SU-DHL-6 (cell line): ENCODE measurements around the gene MT1B.

ENCODE experiments used
- H2AFZ ChIP-seq: fragments of 200-600 bp; sonication (generic); 2 replicates; pipeline ENCODE4 v1.6.1; 2014; ENCODE audit warnings: low read depth, mild to moderate bottlenecking, moderate library complexity, mixed read lengths, antibody characterized with exemption, low read length; ENCODE audit not compliant: severe bottlenecking
- H3F3A ChIP-seq: fragments of 200-600 bp; shearing (Covaris generic); 2 replicates; pipeline ENCODE4 v1.6.0; 2016; ENCODE audit warnings: antibody characterized with exemption, mild to moderate bottlenecking; ENCODE audit not compliant: insufficient read depth
- H3K27ac ChIP-seq: fragments of 200-600 bp; sonication (generic); 2 replicates; pipeline ENCODE4 v1.5.1; 2016; ENCODE audit warnings: low read depth, mild to moderate bottlenecking, low read length, moderate library complexity, mixed read lengths
- H3K27me3 ChIP-seq: fragments of 200-600 bp; sonication (generic), shearing (Covaris generic); 2 replicates; pipeline ENCODE4 v1.6.0; 2014; ENCODE audit warnings: mild to moderate bottlenecking, low read length
- H3K36me3 ChIP-seq: fragments of 200-600 bp; sonication (generic); 2 replicates; pipeline ENCODE4 v1.6.1; 2014; ENCODE audit warnings: mild to moderate bottlenecking, low read length, mixed read lengths
- H3K4me2 ChIP-seq: fragments of 300-600, 200-600 bp; shearing (Covaris generic), sonication (generic); 2 replicates; pipeline ENCODE4 v1.6.0; 2014; ENCODE audit warnings: low read length, low read depth, mild to moderate bottlenecking; ENCODE audit not compliant: poor library complexity, severe bottlenecking
- H3K4me3 ChIP-seq: fragments of 200-600 bp; sonication (generic); 2 replicates; pipeline ENCODE4 v1.5.1; 2014; ENCODE audit warnings: antibody characterized with exemption, low read length, mild to moderate bottlenecking, mixed read lengths; ENCODE audit not compliant: insufficient read depth, poor library complexity, severe bottlenecking
- H3K79me2 ChIP-seq: fragments of 200-600 bp; sonication (generic); 2 replicates; pipeline ENCODE4 v1.6.1; 2014; ENCODE audit warnings: mild to moderate bottlenecking, low read length, moderate library complexity; ENCODE audit not compliant: insufficient read depth
- H3K9ac ChIP-seq: fragments of 200-600 bp; sonication (generic); 2 replicates; pipeline ENCODE4 v1.7.0; 2014; ENCODE audit warnings: mild to moderate bottlenecking, low read length
- H3K9me2 ChIP-seq: fragments of 200-600 bp; sonication (generic); replicated peaks from 2 replicates; pipeline ENCODE4 v1.6.1; 2014; ENCODE audit warnings: low read length; ENCODE audit not compliant: insufficient read depth
- H3K9me3 ChIP-seq: fragments of 200-600 bp; sonication (generic); 2 replicates; pipeline ENCODE4 v1.6.1; 2014; ENCODE audit warnings: low read length, mixed read lengths; ENCODE audit not compliant: insufficient read depth
- H4K20me1 ChIP-seq: fragments of 200-600 bp; sonication (generic); 2 replicates; pipeline ENCODE4 v1.6.1; 2014; ENCODE audit warnings: low read depth, mild to moderate bottlenecking, antibody characterized with exemption, low read length, moderate library complexity, mixed read lengths
- EZH2phosphoT487 ChIP-seq: fragments of 200-600 bp; sonication (generic), shearing (Covaris generic); conservative IDR thresholded peaks from 2 replicates; pipeline ENCODE4 v1.6.1; 2018; ENCODE audit warnings: mild to moderate bottlenecking, antibody characterized with exemption, low read length, moderate library complexity, mixed read lengths
- TF ChIP-seq, protein P1 (sequence below): fragments of 200-600 bp; sonication (generic); IDR thresholded peaks from one replicate; pipeline ENCODE4 v1.5.1; 2017; ENCODE audit warnings: antibody characterized with exemption, mild to moderate bottlenecking, low read length, moderate library complexity; ENCODE audit not compliant: insufficient read depth, poor library complexity, severe bottlenecking

MT1B gene

DNA sequence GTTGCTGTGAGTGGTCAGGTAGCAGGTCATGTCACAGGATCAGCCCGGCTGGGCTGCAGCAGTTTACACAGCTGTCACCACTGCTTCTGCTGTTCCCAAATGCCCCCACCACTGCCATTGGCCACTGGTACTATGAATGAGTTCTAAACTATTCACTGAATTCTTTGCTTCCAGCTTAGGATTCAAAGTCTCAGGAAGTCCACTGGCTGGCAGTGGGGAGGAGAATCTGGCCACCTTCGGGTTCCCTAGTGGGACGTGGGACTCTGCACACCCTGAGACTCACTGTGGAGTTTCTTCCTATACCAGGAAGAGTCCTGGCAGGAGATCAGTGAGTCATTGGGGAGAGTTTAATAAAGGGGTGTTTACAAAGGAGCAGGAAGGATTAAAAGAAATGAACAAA is 37.5 kb downstream of the MT1B start:
- no peak overlapping the region for H2AFZ ChIP-seq
- H3K9me3 ChIP-seq = no peaks in the 10 kb centered on the region
- TF ChIP-seq EZH2phosphoT487 = no peak
- TF ChIP-seq, protein P1, sequence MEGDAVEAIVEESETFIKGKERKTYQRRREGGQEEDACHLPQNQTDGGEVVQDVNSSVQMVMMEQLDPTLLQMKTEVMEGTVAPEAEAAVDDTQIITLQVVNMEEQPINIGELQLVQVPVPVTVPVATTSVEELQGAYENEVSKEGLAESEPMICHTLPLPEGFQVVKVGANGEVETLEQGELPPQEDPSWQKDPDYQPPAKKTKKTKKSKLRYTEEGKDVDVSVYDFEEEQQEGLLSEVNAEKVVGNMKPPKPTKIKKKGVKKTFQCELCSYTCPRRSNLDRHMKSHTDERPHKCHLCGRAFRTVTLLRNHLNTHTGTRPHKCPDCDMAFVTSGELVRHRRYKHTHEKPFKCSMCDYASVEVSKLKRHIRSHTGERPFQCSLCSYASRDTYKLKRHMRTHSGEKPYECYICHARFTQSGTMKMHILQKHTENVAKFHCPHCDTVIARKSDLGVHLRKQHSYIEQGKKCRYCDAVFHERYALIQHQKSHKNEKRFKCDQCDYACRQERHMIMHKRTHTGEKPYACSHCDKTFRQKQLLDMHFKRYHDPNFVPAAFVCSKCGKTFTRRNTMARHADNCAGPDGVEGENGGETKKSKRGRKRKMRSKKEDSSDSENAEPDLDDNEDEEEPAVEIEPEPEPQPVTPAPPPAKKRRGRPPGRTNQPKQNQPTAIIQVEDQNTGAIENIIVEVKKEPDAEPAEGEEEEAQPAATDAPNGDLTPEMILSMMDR = no peak
- H3K4me3 ChIP-seq = no peak overlapping the region
- no peak overlapping the region for H3K9ac ChIP-seq
- no peak overlapping the region for H3K4me2 ChIP-seq
- H3K9me2 ChIP-seq = no peaks in the 10 kb centered on the region
- no peaks in the 10 kb centered on the region for H4K20me1 ChIP-seq
- H3K79me2 ChIP-seq = no peaks in the 10 kb centered on the region
- H3K36me3 ChIP-seq = no peaks in the 10 kb centered on the region
- H3K27me3 ChIP-seq = no peaks in the 10 kb centered on the region
- H3K27ac ChIP-seq = no peak overlapping the region
- no peaks in the 10 kb centered on the region for H3F3A ChIP-seq

- no peak for TF ChIP-seq EZH2phosphoT487
- TF ChIP-seq, protein P1 = no peak
- Histone ChIP-seq H3K36me3 (no peaks in the 10 kb centered on the region), H2AFZ (no peak overlapping the region), H3F3A (no peaks in the 10 kb centered on the region), H3K79me2 (no peaks in the 10 kb centered on the region), H3K9me3 (no peaks in the 10 kb centered on the region), H3K9me2 (no peaks in the 10 kb centered on the region), H3K9ac (no peak overlapping the region), H3K4me3 (no peak overlapping the region), H3K27ac (no peak overlapping the region), H4K20me1 (no peaks in the 10 kb centered on the region), H3K27me3 (no peaks in the 10 kb centered on the region), H3K4me2 (no peak overlapping the region)
These were observed 38.9 kb downstream of the MT1B start for GRCh38 chr16:56690420-56691122.

DNA sequence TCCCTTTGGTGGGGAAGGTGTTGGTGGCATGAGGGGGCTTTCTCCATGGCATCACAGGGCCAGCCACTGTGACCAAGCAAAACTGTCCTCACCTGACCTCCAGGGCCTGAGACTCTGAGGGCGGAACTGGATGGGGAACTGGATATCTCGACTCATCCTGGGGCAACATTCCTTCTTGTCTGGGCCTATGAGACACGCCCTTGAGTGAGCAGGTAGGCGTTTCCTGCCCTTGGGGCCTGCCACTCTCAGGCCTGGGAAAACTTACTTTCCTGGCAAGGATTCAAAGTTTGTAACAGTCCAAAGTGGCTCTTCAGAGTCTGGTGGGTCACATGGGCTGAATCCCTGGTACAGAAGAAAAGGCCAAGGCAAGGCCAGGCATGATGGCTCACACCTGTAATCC is 40.2 kb downstream of the MT1B start:
- H3K9ac ChIP-seq = no peak overlapping the region
- H3F3A ChIP-seq = no peaks in the 10 kb centered on the region
- TF ChIP-seq, protein P1 = no peak
- H3K27ac ChIP-seq = no peak overlapping the region
- H3K9me2 ChIP-seq = no peaks in the 10 kb centered on the region
- H3K4me2 ChIP-seq = no peak overlapping the region
- H2AFZ ChIP-seq = no peak overlapping the region
- no peak overlapping the region for H3K4me3 ChIP-seq
- no peaks in the 10 kb centered on the region for H3K36me3 ChIP-seq
- H4K20me1 ChIP-seq = no peaks in the 10 kb centered on the region
- H3K27me3 ChIP-seq = no peaks in the 10 kb centered on the region
- H3K9me3 ChIP-seq = no peaks in the 10 kb centered on the region
- H3K79me2 ChIP-seq = no peaks in the 10 kb centered on the region
